Endothelial cell (in vitro differentiated cells): ENCODE data around the gene ZRANB1. TPM values are rescaled to one million over a fixed set of nuclear protein-coding genes. Genes with fewer than 3 reads are reported as not detected.

Source experiments
- DNase-seq: peaks from one replicate; pipeline ENCODE4 v3.0.0; 2021; ENCODE audit warnings: low spot score
- H3K27ac Mint-ChIP-seq: one replicate; pipeline ENCODE4 v1.8.0; 2021; ENCODE audit warnings: mixed read lengths, inconsistent platforms; ENCODE audit not compliant: unreplicated experiment
- H3K27me3 Mint-ChIP-seq: one replicate; pipeline ENCODE4 v1.8.0; 2021; ENCODE audit warnings: mild to moderate bottlenecking, moderate library complexity, mixed read lengths, inconsistent platforms; ENCODE audit not compliant: unreplicated experiment
- H3K36me3 Mint-ChIP-seq: one replicate; pipeline ENCODE4 v1.8.0; 2021; ENCODE audit warnings: mild to moderate bottlenecking, low read depth, mixed read lengths, inconsistent platforms; ENCODE audit not compliant: unreplicated experiment
- H3K4me1 Mint-ChIP-seq: one replicate; pipeline ENCODE4 v1.8.0; 2021; ENCODE audit warnings: mild to moderate bottlenecking, mixed read lengths, inconsistent platforms; ENCODE audit not compliant: unreplicated experiment
- H3K4me3 Mint-ChIP-seq: one replicate; pipeline ENCODE4 v1.8.0; 2021; ENCODE audit warnings: mild to moderate bottlenecking, mixed read lengths, inconsistent platforms; ENCODE audit not compliant: unreplicated experiment
- H3K9me3 Mint-ChIP-seq: one replicate; pipeline ENCODE4 v1.8.0; 2021; ENCODE audit warnings: mixed read lengths, inconsistent platforms; ENCODE audit not compliant: unreplicated experiment
- total RNA-seq: library from RNA; stranded (reverse); fragmentation: NEBNext Ultra II Directional; extraction: Animal tissue kit (Norgen Biotek cat#: 25700); gene quantifications from one replicate; pipeline ENCODE4 v1.2.1, GENCODE V29; 2021; ENCODE audit not compliant: unreplicated experiment
- TF ChIP-seq, protein P1 (sequence below): fragments of 200-600 bp; sonication (generic); IDR thresholded peaks from one replicate; pipeline ENCODE4 v1.5.0; 2021; ENCODE audit warnings: antibody characterized with exemption; ENCODE audit not compliant: unreplicated experiment

Gene ZRANB1
- total RNA-seq, 1 donor from 2014 or later: 22.4 TPM

DNA sequence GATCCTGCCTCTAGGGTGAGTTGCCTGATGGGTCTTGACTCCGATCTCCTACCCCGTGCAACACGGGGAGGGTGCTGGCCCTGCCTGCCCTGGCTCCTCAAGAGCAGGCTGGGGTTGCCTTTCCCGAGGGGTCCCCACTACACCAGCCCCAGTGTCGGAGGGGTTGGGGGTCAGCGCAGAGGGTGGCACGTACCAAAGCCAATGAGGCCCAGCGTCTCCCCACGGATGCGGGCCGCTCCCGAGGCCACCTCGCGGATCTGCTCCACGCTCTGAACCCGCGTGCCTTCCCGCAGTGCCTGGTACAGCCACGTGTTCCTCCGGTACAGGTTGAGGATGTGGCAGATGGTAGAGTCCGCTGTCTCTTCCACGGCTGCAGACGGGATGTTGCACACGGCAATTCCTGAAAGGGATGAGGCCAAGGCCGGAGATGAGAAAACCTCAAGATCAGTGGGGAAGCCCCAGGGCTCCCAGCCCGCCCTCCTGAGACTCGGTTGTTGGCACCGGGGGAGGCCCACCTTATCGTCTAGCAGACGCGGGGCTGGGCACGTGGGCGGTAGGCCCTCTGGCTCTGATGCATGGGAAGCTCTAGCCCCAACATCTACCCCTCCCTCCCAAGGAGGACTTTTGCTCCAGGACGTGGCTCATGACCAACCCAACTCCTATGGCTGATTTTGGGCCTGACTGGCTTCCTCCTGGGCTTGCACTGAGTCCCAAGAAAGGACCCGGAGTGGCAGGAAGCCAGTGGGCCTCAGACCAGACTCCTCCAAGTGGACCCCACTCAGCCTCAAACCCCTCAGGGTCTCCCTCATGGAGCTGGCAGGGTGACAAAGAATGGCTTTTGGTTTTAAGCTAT lies 56.1 kb downstream of the ZRANB1 start:
- peaks cover 35% of the 10 kb centered on the region for H3K36me3 Mint-ChIP-seq
- DNase-seq: no peak

DNA sequence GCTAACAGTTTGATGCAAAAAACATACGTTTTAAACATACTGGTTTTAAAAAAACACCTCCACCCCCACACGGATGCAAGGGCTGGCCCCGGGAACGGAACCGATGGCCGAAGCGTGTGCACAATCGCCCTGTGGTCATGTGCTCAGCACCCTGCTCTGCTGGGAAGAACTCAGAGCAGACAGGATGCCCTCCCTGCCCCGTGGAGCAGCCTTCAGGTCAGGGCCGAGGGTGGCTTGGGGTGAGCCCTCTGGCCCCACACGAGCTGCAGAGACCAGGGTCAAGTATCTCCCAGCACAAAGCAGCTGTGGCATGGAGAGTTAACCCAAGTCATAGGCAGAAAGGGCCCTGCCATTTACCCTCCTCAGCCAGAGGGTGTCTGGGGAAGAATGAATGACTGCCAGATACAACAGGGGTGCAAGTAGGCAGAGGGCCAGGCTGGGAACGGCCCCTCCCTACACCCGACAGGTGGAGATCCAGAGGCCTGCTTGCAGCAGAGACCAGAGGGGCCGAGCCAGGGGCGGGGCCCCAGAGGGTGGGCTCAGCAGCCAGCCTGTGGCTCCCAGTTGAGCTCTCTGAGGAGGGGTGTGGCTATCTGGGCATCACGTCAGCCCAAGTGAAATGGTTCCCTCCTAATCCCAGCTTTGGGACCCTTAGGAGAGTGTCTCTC lies 56.8 kb downstream of the ZRANB1 start:
- no peak for DNase-seq
- no peaks in the 10 kb centered on the region for H3K9me3 Mint-ChIP-seq
- peaks cover 37% of the 10 kb centered on the region for H3K36me3 Mint-ChIP-seq
- H3K27me3 Mint-ChIP-seq: peaks cover 23% of the 10 kb centered on the region
- no peak overlapping the region for H3K27ac Mint-ChIP-seq
- TF ChIP-seq, protein P1, sequence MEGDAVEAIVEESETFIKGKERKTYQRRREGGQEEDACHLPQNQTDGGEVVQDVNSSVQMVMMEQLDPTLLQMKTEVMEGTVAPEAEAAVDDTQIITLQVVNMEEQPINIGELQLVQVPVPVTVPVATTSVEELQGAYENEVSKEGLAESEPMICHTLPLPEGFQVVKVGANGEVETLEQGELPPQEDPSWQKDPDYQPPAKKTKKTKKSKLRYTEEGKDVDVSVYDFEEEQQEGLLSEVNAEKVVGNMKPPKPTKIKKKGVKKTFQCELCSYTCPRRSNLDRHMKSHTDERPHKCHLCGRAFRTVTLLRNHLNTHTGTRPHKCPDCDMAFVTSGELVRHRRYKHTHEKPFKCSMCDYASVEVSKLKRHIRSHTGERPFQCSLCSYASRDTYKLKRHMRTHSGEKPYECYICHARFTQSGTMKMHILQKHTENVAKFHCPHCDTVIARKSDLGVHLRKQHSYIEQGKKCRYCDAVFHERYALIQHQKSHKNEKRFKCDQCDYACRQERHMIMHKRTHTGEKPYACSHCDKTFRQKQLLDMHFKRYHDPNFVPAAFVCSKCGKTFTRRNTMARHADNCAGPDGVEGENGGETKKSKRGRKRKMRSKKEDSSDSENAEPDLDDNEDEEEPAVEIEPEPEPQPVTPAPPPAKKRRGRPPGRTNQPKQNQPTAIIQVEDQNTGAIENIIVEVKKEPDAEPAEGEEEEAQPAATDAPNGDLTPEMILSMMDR: no peak
- H3K4me1 Mint-ChIP-seq: no peaks in the 10 kb centered on the region
- no peak overlapping the region for H3K4me3 Mint-ChIP-seq

More for the DNA sequence above, 56.1 kb downstream of the ZRANB1 start:
- TF ChIP-seq, protein P1: no peak
- H3K27me3 Mint-ChIP-seq: peaks cover 25% of the 10 kb centered on the region
- H3K9me3 Mint-ChIP-seq: no peaks in the 10 kb centered on the region
- H3K4me1 Mint-ChIP-seq: no peaks in the 10 kb centered on the region
- H3K4me3 Mint-ChIP-seq: peak overlapping the region; percentile 73
- no peak overlapping the region for H3K27ac Mint-ChIP-seq

DNA sequence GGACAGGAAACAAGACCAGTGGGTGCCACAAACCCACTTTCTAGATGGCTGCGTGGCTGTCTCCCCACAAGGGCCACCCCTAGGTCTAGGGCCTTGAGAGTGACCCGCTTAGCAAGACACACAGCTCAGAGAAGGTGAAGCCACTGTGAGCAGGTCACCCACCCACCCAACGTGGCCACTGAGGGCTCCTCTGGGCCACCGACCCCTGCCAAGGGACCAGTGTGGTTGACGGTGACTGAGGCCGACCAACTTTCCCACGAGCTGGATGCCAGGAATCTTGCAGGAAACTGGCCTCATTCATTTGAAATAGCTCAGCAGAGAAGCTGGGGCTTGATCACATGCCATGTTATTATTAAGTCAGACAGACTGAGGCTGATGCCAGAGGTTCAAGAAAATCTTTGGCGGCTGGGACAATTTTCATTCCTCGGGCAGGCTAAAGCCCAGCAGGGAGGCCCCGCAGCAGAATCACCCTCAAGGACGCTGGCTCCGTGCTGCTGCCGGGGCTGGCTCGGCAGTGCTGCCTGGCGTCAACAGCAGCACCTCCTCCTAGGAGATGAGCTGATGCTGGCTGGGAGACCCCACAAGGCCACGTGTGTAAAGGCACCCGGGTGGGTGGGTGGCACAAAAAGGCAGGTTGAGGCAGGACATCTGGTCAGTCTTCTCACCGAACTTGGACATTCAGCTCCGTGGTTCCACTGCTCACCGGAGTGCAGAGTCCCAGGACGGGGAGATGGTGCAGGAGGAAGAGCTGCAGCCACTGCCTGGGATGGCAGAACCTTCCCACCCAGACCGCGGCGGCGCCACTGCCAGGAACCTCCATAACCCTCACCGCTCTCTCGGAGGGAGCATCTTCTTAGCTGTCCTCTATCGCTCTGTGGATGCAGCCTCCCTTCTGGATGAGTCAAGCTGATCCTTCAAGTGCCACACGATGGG lies 57.8 kb downstream of the ZRANB1 start:
- TF ChIP-seq, protein P1: no peak
- no peaks in the 10 kb centered on the region for H3K9me3 Mint-ChIP-seq
- no peak for DNase-seq
- no peak overlapping the region for H3K27ac Mint-ChIP-seq
- peaks cover 26% of the 10 kb centered on the region for H3K27me3 Mint-ChIP-seq
- peaks cover 34% of the 10 kb centered on the region for H3K36me3 Mint-ChIP-seq
- H3K4me1 Mint-ChIP-seq: peaks cover 3% of the 10 kb centered on the region
- H3K4me3 Mint-ChIP-seq: no peak overlapping the region

DNA sequence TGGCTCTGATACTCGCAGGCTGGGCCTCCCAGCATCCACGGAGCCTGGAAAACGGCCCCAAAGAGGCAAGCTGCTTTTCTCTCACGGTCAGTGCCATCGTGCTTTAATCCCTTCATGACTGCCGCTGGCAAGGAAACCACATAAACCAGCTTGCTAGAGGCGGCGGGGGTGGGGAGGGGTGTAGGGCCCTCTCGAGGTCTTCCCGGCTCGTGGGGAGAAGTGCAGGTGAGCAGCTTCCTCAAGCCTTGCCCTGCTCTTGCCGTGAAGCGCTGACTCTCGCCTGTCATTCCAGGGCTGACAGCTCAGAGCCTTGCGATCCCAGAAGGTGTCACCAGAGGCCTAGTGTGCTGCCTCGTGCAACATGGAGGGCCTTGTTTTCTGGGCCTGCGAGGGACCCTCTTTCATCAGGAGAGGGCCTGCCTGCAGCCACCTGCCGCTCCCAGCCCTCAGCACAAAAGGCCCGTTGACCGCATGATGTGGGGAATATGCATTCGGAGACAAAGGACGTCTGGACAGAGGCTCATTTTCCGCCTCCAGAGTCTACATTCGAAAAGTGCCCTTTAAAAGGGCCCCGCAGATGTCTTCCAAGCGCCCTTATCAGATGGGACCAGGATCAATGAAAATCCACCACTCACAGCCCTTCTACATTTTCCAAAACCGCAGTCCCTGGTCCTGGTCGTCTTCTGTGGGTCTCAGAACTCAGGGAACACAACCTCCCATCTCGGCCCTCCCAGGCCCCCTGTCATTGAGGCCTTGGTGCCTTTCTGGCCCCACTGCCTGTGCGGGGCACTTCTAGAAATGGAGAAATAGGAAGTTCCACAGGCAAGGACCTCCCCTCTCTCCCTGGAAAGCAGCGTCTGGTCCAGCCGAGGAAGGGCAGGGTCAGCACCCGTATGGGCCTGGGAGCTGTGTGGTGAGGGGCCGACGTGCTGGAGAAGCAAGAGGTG lies 58.7 kb downstream of the ZRANB1 start:
- no peak for DNase-seq
- Mint-ChIP-seq H3K36me3 (peaks cover 34% of the 10 kb centered on the region), H3K9me3 (no peaks in the 10 kb centered on the region), H3K4me3 (peak overlapping the region; percentile 21), H3K4me1 (peaks cover 6% of the 10 kb centered on the region), H3K27me3 (peaks cover 21% of the 10 kb centered on the region), H3K27ac (no peak overlapping the region)
- TF ChIP-seq, protein P1: no peak
